HuH-7.5 (cell line): ENCODE data around the gene ABCC4.

Experiments used
- DNase-seq: peaks from one replicate; pipeline ENCODE4 v3.0.0; 2011; ENCODE audit warnings: low spot score

Gene ABCC4, protein sequence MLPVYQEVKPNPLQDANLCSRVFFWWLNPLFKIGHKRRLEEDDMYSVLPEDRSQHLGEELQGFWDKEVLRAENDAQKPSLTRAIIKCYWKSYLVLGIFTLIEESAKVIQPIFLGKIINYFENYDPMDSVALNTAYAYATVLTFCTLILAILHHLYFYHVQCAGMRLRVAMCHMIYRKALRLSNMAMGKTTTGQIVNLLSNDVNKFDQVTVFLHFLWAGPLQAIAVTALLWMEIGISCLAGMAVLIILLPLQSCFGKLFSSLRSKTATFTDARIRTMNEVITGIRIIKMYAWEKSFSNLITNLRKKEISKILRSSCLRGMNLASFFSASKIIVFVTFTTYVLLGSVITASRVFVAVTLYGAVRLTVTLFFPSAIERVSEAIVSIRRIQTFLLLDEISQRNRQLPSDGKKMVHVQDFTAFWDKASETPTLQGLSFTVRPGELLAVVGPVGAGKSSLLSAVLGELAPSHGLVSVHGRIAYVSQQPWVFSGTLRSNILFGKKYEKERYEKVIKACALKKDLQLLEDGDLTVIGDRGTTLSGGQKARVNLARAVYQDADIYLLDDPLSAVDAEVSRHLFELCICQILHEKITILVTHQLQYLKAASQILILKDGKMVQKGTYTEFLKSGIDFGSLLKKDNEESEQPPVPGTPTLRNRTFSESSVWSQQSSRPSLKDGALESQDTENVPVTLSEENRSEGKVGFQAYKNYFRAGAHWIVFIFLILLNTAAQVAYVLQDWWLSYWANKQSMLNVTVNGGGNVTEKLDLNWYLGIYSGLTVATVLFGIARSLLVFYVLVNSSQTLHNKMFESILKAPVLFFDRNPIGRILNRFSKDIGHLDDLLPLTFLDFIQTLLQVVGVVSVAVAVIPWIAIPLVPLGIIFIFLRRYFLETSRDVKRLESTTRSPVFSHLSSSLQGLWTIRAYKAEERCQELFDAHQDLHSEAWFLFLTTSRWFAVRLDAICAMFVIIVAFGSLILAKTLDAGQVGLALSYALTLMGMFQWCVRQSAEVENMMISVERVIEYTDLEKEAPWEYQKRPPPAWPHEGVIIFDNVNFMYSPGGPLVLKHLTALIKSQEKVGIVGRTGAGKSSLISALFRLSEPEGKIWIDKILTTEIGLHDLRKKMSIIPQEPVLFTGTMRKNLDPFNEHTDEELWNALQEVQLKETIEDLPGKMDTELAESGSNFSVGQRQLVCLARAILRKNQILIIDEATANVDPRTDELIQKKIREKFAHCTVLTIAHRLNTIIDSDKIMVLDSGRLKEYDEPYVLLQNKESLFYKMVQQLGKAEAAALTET (N-terminal part only)

DNA sequence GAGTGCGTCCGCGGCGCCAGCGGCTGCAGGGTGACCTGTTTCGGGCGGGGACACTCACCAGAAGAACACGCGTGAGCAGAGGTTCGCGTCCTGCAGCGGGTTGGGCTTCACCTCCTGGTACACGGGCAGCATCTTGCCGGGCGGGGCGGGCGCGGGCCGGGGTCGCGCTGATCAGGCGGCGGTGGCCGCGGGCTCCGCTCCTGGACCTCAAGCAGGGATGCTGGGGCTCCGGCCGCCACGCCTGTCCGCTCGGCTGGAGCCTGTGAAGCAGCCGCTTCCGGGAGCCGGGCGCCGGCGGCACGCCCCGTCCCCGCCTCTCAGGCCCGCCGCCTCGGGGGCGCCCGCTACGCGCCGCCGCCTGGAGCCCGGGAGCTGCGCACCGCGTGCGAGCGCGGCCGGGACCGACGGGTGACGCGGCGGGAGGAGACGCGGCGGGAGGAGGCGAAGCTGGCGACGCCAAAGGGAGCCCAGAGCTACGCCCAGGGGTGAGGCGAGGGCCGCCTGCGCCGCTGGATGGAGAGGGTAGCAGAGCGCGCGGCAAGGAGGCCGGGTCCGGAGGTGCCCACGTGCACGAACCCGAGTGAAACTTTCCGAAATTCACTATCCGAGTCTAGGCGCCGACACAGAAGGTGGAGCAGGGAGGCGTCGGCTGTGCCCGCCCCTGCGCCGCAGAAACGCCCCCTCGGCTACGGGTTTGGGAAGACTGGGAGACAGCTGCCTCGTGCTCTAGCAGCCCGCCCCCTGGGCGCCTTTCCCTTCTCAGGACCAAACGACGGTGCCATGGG is at the start of gene ABCC4:
Gene ABCC4 (minus strand): TSS at position 269 of the 785 bp plus-strand sequence. CDS start 137 bp downstream, at position 132.
- DNase-seq: peak; percentile 60

- no peak for DNase-seq
Observed at GRCh38 chr13:95349267-95349666, 48.0 kb upstream of the ABCC4 start.

- DNase-seq: no peak
Observed at GRCh38 chr13:95343944-95344343, 42.7 kb upstream of the ABCC4 start.

DNA sequence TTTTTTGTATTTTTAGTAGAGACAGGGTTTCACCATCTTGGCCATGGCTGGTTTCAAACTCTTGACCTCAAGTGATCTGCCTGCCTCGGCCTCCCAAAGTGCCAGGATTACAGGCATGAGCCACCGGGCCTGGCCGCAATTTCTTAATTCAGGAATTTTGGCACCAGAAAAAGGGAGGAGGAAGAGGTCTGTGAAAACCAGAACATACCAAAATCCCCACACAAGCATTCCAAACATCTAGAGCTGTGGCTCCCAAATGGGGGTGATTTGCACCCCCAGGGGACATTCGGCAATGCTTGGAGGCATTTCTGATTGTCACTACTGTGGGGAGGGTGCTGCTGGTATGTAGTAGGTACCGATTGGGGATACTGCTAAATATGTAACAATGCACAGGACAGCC is 40.2 kb upstream of the ABCC4 start:
- DNase-seq: no peak

- no peak for DNase-seq
Observed at GRCh38 chr13:95338905-95339304, 37.7 kb upstream of the ABCC4 start.

DNA sequence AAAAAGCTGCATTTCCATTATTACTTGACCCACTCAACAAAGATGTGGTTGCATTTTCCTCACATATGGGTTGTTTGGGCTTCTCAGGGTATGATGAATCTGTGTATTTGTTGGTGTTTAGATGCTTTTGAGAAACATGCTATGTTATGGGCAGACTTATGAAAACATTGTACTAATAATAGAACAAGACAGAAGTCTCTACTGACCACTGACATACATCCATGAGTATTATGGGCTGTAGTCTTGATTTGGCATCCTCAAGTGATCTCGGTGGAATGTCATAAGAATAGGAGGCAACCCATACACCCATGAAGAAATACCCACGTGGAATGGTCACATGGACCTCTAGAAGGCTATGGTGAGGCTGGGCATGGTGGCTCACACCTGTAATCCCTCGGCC is 36.3 kb upstream of the ABCC4 start:
- no peak for DNase-seq

- DNase-seq: no peak
Observed at GRCh38 chr13:95335667-95336066, 34.4 kb upstream of the ABCC4 start.

DNA sequence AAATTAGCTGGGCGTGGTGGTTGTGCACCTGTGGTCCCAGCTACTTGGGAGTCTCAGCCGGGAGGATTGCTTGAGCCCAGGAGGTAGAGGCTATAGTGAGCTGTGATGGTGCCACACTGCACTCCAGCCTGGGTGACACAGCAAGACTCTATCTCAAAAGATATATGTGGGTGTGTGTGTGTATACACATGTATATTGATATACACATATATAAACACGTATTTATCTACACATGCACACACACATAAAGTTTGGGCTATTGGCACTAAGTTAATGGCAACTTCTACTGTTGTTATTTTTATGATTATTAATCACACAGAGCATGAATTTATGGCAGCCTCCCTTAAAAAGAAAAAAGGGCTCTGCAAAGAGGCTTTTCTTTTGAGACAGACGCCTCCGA is 27.1 kb upstream of the ABCC4 start:
- DNase-seq: no peak

GRCh38 chr13:95327190-95327589 is 25.9 kb upstream of the ABCC4 start:
- DNase-seq: no peak

DNA sequence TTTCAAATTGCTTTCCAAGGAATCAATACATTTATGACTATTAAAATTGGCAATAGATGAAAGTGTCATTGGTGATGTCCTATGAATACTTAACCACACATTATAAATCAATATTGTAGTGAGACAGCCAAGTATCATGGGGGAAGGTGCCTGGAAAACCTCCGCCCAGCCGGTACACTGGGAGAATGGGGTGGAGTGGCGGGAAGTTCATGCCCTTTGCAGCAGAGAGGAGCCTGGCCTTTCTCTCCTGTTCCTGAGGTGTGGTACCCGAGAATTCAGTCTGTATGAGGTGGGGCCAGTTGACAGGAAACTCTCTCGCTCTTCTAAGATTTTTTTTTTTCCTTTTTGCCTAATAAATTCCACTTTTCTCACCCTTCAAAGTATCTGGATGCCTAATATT is 25.4 kb upstream of the ABCC4 start:
- no peak for DNase-seq

DNA sequence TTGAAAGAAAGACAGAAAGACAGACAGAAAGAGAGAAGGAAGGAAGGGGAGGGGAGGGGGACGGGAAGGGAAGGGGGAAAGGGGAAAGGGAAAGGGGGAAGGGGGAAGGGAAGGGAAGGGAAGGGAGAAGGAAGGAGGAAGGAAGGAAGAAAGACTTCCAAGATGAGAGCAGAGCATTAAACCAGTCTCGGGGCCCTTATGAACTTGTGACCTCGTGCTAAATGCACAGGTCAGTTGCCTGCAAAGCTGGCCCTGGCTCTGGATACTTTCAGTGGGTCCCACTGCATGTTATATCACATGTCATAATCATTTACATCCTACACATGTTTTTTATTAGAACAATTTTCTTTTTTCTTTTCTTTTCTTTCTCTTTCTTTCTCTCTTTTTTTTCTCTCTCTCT is 24.2 kb upstream of the ABCC4 start:
- DNase-seq: no peak

- no peak for DNase-seq
Observed at GRCh38 chr13:95323930-95324662, 22.8 kb upstream of the ABCC4 start.

- DNase-seq: no peak
Observed at GRCh38 chr13:95319551-95320274, 18.5 kb upstream of the ABCC4 start.

- no peak for DNase-seq
Observed at GRCh38 chr13:95317039-95317989, 16.1 kb upstream of the ABCC4 start.

- DNase-seq: no peak
Observed at GRCh38 chr13:95315752-95316151, 14.5 kb upstream of the ABCC4 start.

DNA sequence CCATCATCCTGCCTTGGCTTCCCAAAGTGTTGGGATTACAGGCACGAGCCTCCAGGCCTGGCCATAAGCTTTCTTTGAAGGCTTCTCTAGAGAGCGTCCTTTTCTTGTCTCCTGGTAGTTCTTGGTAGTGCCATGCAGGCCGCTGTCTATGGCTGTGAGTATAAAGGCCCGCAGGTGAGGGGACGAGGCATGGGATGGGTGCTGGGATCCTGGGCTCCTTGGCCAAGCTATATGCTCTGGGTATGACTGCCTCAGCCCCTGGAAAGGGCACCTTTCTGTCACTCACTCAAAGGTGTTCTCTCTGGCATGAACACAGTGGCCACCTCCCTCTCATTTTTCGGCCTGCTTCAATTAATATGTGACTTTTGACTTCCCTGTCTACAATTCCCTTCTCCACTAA is 6.3 kb upstream of the ABCC4 start:
- DNase-seq: no peak

DNA sequence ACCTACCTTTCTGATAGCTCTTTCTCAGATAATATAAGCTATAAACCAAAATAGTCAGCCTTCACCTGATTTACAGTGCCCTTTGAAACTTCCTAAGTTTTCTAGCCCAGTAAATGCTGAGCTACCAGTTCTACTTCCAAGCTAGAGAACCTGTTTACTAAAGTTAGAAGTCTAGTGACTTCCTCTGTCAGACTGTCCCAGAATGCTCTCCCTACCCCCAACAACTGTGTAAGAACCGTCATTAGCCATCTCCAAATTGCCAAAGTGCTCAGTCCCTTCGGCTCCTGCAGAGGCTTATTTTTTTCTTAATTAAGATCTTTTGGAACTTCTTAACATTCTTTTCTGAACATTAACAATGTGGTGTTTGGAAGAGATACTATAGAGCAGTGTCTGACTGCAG is 3.2 kb upstream of the ABCC4 start:
- DNase-seq: no peak

GRCh38 chr13:95301968-95302393 is 730 bp upstream of the ABCC4 start:
- DNase-seq: no peak

DNA sequence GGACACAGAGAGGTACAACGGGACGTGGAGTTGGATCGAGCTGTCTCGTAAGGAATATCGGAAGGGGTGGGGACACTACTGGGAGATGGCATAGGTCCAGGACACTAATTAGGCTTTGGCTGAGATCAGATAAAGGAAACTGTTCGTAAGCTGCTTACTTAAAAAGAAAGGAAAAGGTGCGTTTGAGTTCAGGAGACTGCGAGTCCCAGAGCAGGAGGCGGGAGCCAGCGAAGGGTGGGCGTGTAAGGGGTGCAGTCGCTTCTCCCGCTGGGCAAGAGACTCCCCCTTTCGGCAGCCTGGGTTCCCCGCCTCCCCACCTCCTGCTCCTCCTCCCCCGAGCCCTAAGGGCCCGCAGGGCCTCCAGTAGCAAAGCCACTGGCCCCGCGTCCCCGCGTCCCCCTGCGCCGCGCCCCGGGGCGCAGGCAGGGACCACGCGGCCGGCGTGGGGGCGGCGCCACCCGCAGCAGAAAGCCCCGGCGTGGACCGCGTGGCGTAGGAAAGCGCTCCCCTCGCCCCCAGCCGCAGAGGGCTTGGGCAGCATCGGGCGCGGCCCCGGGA is 547 bp downstream of the ABCC4 start:
- peak; percentile 22 for DNase-seq
